ENCODE measurements around the gene LIPA. TPM values are rescaled to one million over a fixed set of nuclear protein-coding genes. Genes with fewer than 3 reads are reported as not detected.

Gene LIPA
- total and polyA plus RNA-seq, 9 donors = 26.6 to 191 (median 36.1) TPM

- no peak for TF ChIP-seq POLR2A (IDR thresholded peaks at IDR 0.05)
- no peak for TF ChIP-seq CTCF (IDR thresholded peaks at IDR 0.05)
- TF ChIP-seq EP300 (IDR thresholded peaks at IDR 0.05) = no peak
- Histone ChIP-seq H3K9me3 (no peaks in the 10 kb centered on the region), H3K27ac (no peak overlapping the region), H3K4me1 (ENCODE audit: insufficient read depth) (peaks cover 9% of the 10 kb centered on the region), H3K36me3 (no peaks in the 10 kb centered on the region), H3K4me3 (no peak overlapping the region), H3K27me3 (no peaks in the 10 kb centered on the region)
- 53 to 58% (median 54%) methylated on average over 1 of the region's 1 CpG for WGBS, 3 donors
- no peak for DNase-seq
- intact Hi-C loops (cut with DNase I) = no loop called here
Observed at GRCh38 chr10:89279421-89279869, 27.9 kb upstream of the LIPA start.

GRCh38 chr10:89278900-89279392 lies 27.4 kb upstream of the LIPA start:
- Histone ChIP-seq H3K36me3 (no peaks in the 10 kb centered on the region), H3K27ac (no peak overlapping the region), H3K9me3 (no peaks in the 10 kb centered on the region), H3K4me1 (ENCODE audit: insufficient read depth) (peaks cover 9% of the 10 kb centered on the region), H3K27me3 (no peaks in the 10 kb centered on the region), H3K4me3 (no peak overlapping the region)
- intact Hi-C loops (cut with DNase I) = no loop called here
- DNase-seq = no peak
- no peak for TF ChIP-seq EP300 (IDR thresholded peaks at IDR 0.05)
- TF ChIP-seq POLR2A (IDR thresholded peaks at IDR 0.05) = no peak
- TF ChIP-seq CTCF (IDR thresholded peaks at IDR 0.05) = no peak

GRCh38 chr10:89278034-89278535 lies 26.5 kb upstream of the LIPA start:
- peak in 2 of 5 donors; percentile 63 to 77 for DNase-seq
- no peak overlapping the region for H3K4me3 ChIP-seq
- no peaks in the 10 kb centered on the region for H3K36me3 ChIP-seq
- 0 to 3% (median 3%) methylated on average over 1 of the region's 1 CpG for WGBS, 3 donors
- H3K27me3 ChIP-seq = no peaks in the 10 kb centered on the region
- H3K9me3 ChIP-seq = no peaks in the 10 kb centered on the region
- H3K27ac ChIP-seq = peak overlapping the region; percentile 59 to 85
- intact Hi-C loops (cut with DNase I) = no loop called here
- TF ChIP-seq CTCF (IDR thresholded peaks at IDR 0.05) = no peak
- no peak for TF ChIP-seq POLR2A (IDR thresholded peaks at IDR 0.05)
- TF ChIP-seq EP300 (IDR thresholded peaks at IDR 0.05) = no peak
- H3K4me1 ChIP-seq (ENCODE audit: insufficient read depth) = peaks cover 5% of the 10 kb centered on the region

GRCh38 chr10:89275383-89275782 lies 23.8 kb upstream of the LIPA start:
- intact Hi-C loops (cut with DNase I) = no loop called here
- Histone ChIP-seq H3K9me3 (no peaks in the 10 kb centered on the region), H3K27me3 (no peaks in the 10 kb centered on the region), H3K4me1 (ENCODE audit: insufficient read depth) (peaks cover 3% of the 10 kb centered on the region), H3K36me3 (no peaks in the 10 kb centered on the region), H3K4me3 (no peak overlapping the region), H3K27ac (no peak overlapping the region)
- no peak for TF ChIP-seq EP300 (IDR thresholded peaks at IDR 0.05)
- no peak for TF ChIP-seq POLR2A (IDR thresholded peaks at IDR 0.05)
- TF ChIP-seq CTCF (IDR thresholded peaks at IDR 0.05) = no peak
- WGBS, 3 donors = 64 to 83% (median 80%) methylated on average over 6 of the region's 6 CpGs
- no peak for DNase-seq
